GM23338 (cell line): Measurements from ENCODE around the gene CTNNA1.

ENCODE experiments used
- CREB1 ChIP-seq: fragments of 250-450 bp; sonication (Bioruptor Pico); IDR thresholded peaks from 2 replicates; pipeline ENCODE4 v1.5.0; 2020; ENCODE audit warnings: low read depth, mild to moderate bottlenecking, moderate library complexity
- EZH2 ChIP-seq: fragments of 200-600 bp; sonication (generic); IDR thresholded peaks from one replicate; pipeline ENCODE4 v1.8.0; 2017; ENCODE audit warnings: antibody characterized with exemption, mild to moderate bottlenecking, low read depth; ENCODE audit not compliant: unreplicated experiment
- EZH2phosphoT487 ChIP-seq: fragments of 200-600 bp; sonication (generic); IDR thresholded peaks from one replicate; pipeline ENCODE4 v1.8.1; 2018; ENCODE audit warnings: antibody characterized with exemption; ENCODE audit not compliant: unreplicated experiment
- JUNB ChIP-seq: IDR thresholded peaks from one replicate; pipeline ENCODE4 v1.6.1; 2016; ENCODE audit warnings: antibody characterized with exemption; ENCODE audit not compliant: unreplicated experiment
- NANOG ChIP-seq: IDR thresholded peaks from 2 replicates; pipeline ENCODE4 v1.6.1; 2016; ENCODE audit warnings: antibody characterized with exemption, borderline replicate concordance
- POLR2AphosphoS5 ChIP-seq: IDR thresholded peaks from 2 replicates; pipeline ENCODE4 v1.6.1; 2016; ENCODE audit warnings: antibody characterized with exemption, low read depth
- ZNF114 ChIP-seq: fragments of 250-450 bp; sonication (Bioruptor Pico); IDR thresholded peaks from 2 replicates; pipeline ENCODE4 v1.5.0; 2020; ENCODE audit warnings: mild to moderate bottlenecking, moderate library complexity
- ZNF331 ChIP-seq: fragments of 250-450 bp; sonication (Bioruptor Pico); IDR thresholded peaks from 2 replicates; pipeline ENCODE4 v1.5.0; 2020; ENCODE audit warnings: low read depth, mild to moderate bottlenecking, moderate library complexity
- TF ChIP-seq, protein P1 (sequence below), 2 experiments: fragments of 200-600 bp in 1 of 2; sonication (generic) in 1 of 2; conservative IDR thresholded peaks; 2 replicates each; pipeline versions ENCODE4 v1.5.1 to v1.6.1; 2016 to 2017; ENCODE audit warnings: antibody characterized with exemption in 2 of 2, low read depth in 2 of 2, mild to moderate bottlenecking in 2 of 2, moderate library complexity in 1 of 2
- TF ChIP-seq, protein P2 (sequence below): IDR thresholded peaks from one replicate; pipeline ENCODE4 v1.6.1; 2018; ENCODE audit warnings: antibody characterized with exemption; ENCODE audit not compliant: unreplicated experiment
- TF ChIP-seq, protein P3 (sequence below): IDR thresholded peaks from 2 replicates; pipeline ENCODE4 v1.6.1; 2016; ENCODE audit warnings: antibody characterized with exemption

DNA sequence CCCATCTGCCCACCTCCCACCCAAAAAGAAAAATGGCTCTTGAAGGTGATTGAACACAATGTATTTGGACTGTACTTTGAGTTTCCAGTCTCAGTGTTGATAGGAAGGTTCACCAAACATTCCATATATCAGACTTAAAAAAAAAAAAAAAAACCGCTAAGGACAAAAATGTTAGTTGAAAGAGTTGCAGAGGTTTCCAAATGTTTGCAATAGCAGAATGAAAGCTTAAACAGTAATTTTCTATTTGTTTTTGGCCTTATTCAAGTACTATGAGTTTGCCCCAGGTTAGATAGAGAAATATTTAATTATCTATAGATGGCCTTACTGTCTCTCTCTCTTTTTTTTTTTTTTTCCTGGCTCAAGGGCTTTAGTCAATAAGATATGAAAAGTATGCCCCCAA lies 115.8 kb downstream of the CTNNA1 start:
- TF ChIP-seq EZH2phosphoT487 (no peak), POLR2AphosphoS5 (no peak), EZH2 (no peak), CREB1 (CRISPR knock-in tag) (no peak), ZNF114 (CRISPR knock-in tag) (no peak), JUNB (no peak), ZNF331 (no peak), NANOG (no peak)
- TF ChIP-seq, protein P1, sequence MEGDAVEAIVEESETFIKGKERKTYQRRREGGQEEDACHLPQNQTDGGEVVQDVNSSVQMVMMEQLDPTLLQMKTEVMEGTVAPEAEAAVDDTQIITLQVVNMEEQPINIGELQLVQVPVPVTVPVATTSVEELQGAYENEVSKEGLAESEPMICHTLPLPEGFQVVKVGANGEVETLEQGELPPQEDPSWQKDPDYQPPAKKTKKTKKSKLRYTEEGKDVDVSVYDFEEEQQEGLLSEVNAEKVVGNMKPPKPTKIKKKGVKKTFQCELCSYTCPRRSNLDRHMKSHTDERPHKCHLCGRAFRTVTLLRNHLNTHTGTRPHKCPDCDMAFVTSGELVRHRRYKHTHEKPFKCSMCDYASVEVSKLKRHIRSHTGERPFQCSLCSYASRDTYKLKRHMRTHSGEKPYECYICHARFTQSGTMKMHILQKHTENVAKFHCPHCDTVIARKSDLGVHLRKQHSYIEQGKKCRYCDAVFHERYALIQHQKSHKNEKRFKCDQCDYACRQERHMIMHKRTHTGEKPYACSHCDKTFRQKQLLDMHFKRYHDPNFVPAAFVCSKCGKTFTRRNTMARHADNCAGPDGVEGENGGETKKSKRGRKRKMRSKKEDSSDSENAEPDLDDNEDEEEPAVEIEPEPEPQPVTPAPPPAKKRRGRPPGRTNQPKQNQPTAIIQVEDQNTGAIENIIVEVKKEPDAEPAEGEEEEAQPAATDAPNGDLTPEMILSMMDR (conservative IDR thresholded peaks at IDR 0.05; ENCODE audit: low read depth in 2 of 2) = no peak
- TF ChIP-seq, protein P2, sequence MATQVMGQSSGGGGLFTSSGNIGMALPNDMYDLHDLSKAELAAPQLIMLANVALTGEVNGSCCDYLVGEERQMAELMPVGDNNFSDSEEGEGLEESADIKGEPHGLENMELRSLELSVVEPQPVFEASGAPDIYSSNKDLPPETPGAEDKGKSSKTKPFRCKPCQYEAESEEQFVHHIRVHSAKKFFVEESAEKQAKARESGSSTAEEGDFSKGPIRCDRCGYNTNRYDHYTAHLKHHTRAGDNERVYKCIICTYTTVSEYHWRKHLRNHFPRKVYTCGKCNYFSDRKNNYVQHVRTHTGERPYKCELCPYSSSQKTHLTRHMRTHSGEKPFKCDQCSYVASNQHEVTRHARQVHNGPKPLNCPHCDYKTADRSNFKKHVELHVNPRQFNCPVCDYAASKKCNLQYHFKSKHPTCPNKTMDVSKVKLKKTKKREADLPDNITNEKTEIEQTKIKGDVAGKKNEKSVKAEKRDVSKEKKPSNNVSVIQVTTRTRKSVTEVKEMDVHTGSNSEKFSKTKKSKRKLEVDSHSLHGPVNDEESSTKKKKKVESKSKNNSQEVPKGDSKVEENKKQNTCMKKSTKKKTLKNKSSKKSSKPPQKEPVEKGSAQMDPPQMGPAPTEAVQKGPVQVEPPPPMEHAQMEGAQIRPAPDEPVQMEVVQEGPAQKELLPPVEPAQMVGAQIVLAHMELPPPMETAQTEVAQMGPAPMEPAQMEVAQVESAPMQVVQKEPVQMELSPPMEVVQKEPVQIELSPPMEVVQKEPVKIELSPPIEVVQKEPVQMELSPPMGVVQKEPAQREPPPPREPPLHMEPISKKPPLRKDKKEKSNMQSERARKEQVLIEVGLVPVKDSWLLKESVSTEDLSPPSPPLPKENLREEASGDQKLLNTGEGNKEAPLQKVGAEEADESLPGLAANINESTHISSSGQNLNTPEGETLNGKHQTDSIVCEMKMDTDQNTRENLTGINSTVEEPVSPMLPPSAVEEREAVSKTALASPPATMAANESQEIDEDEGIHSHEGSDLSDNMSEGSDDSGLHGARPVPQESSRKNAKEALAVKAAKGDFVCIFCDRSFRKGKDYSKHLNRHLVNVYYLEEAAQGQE = no peak
- TF ChIP-seq, protein P3, sequence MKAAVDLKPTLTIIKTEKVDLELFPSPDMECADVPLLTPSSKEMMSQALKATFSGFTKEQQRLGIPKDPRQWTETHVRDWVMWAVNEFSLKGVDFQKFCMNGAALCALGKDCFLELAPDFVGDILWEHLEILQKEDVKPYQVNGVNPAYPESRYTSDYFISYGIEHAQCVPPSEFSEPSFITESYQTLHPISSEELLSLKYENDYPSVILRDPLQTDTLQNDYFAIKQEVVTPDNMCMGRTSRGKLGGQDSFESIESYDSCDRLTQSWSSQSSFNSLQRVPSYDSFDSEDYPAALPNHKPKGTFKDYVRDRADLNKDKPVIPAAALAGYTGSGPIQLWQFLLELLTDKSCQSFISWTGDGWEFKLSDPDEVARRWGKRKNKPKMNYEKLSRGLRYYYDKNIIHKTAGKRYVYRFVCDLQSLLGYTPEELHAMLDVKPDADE = no peak
